H1 (cell line): Measurements from ENCODE around the gene C22orf42. TPM values are rescaled to one million over a fixed set of nuclear protein-coding genes. Genes with fewer than 3 reads are reported as not detected.

Experiments
- CTCF ChIA-PET: fragments of 300-600 bp; sonication (Branson Sonifier 250); formaldehyde crosslinking; loops from one replicate; lab custom pipeline; 2021; ENCODE audit not compliant: partially characterized antibody; lab: Charles Lee
- POLR2A ChIA-PET: fragments of 300-600 bp; sonication (Branson Sonifier 250); formaldehyde crosslinking; loops from one replicate; lab custom pipeline; 2021; ENCODE audit warnings: inconsistent platforms; ENCODE audit not compliant: partially characterized antibody; lab: Charles Lee
- DNase-seq, 2 experiments: peaks; one replicate each; pipeline versions ENCODE4 v3.0.0 to v3.0.0-alpha.2; 2010 to 2022; ENCODE audit warnings: low spot score in 2 of 2, low read depth in 1 of 2, mixed read lengths in 1 of 2
- FAIRE-seq: peaks from 2 replicates; lab custom pipeline; 2011; peaks lifted over from hg19 to GRCh38; lab: Jason Lieb, UNC
- H2AFZ ChIP-seq: 2 replicates; pipeline ENCODE4 v1.8.1; 2012; ENCODE audit warnings: low read length, inconsistent platforms
- H2AK5ac ChIP-seq: 2 replicates; pipeline ENCODE4 v1.6.1; 2013; ENCODE audit warnings: low read depth, low read length
- H2BK120ac ChIP-seq: replicated peaks from 2 replicates; pipeline ENCODE3; 2013; ENCODE audit warnings: low read depth, low read length, inconsistent platforms
- H2BK12ac ChIP-seq: 2 replicates; pipeline ENCODE4 v1.6.1; 2013; ENCODE audit warnings: low read depth, low read length
- H2BK15ac ChIP-seq: 2 replicates; pipeline ENCODE4 v1.6.1; 2013; ENCODE audit warnings: low read length
- H2BK20ac ChIP-seq: 2 replicates; pipeline ENCODE4 v1.6.1; 2013; ENCODE audit warnings: low read length
- H2BK5ac ChIP-seq: 2 replicates; pipeline ENCODE4 v1.6.1; 2013; ENCODE audit warnings: low read depth, low read length
- H3K14ac ChIP-seq: 2 replicates; pipeline ENCODE4 v1.6.1; 2013; ENCODE audit warnings: inconsistent platforms; ENCODE audit not compliant: insufficient read length
- H3K18ac ChIP-seq: 2 replicates; pipeline ENCODE4 v1.6.1; 2013; ENCODE audit warnings: low read length; ENCODE audit errors: extremely low read depth
- H3K23ac ChIP-seq: 2 replicates; pipeline ENCODE4 v1.6.1; 2013; ENCODE audit warnings: inconsistent platforms; ENCODE audit not compliant: insufficient read length
- H3K23me2 ChIP-seq: 2 replicates; pipeline ENCODE4 v1.6.1; 2013; ENCODE audit warnings: low read depth, low read length
- H3K27ac ChIP-seq: 2 replicates; pipeline ENCODE4 v1.6.1; 2011; ENCODE audit warnings: low read depth, low read length, inconsistent platforms
- H3K27me3 ChIP-seq, 4 experiments: replicated peaks in 1 of 4; 1 replicate in 1 of 4; 2 replicates in 3 of 4; pipeline versions ENCODE4 v1.6.1 to v1.8.1; 2011 to 2013; ENCODE audit warnings: low read length in 3 of 4, mild to moderate bottlenecking in 3 of 4, inconsistent platforms in 2 of 4, mixed read lengths in 2 of 4, moderate library complexity in 1 of 4; ENCODE audit not compliant: control insufficient read depth in 3 of 4, insufficient read depth in 3 of 4; ENCODE audit errors: extremely low read depth in 1 of 4
- H3K36me3 ChIP-seq, 4 experiments: 2 replicates each; pipeline versions ENCODE4 v1.6.1 to v1.8.1; 2011 to 2013; ENCODE audit warnings: mild to moderate bottlenecking in 4 of 4, low read length in 3 of 4, moderate library complexity in 2 of 4, control low read depth in 1 of 4, inconsistent platforms in 1 of 4; ENCODE audit not compliant: insufficient read depth in 4 of 4, control insufficient read depth in 2 of 4
- H3K4ac ChIP-seq: replicated peaks from 2 replicates; pipeline ENCODE3; 2013; ENCODE audit warnings: low read length, low read depth, mixed read lengths, inconsistent platforms; ENCODE audit not compliant: insufficient read length
- H3K4me1 ChIP-seq, 4 experiments: replicated peaks in 1 of 4; 1 replicate in 1 of 4; 2 replicates in 3 of 4; pipeline versions ENCODE4 v1.6.1 to v1.8.1; 2011 to 2013; ENCODE audit warnings: low read length in 3 of 4, inconsistent platforms in 2 of 4, mixed read lengths in 1 of 4; ENCODE audit not compliant: insufficient read depth in 4 of 4, control insufficient read depth in 3 of 4
- H3K4me2 ChIP-seq, 2 experiments: 2 replicates each; pipeline versions ENCODE4 v1.6.1 to v1.8.1; 2011 to 2013; ENCODE audit warnings: low read depth in 2 of 2, low read length in 2 of 2, control low read depth in 1 of 2, inconsistent platforms in 1 of 2, mild to moderate bottlenecking in 1 of 2; ENCODE audit not compliant: insufficient read depth in 1 of 2
- H3K4me3 ChIP-seq, 4 experiments: fragments of 200-600, 300-600 bp in 1 of 4; sonication (generic), shearing (Covaris generic), sonication (Bioruptor Twin) in 1 of 4; 2 replicates each; pipeline versions ENCODE4 v1.5.1 to v1.8.1; 2011 to 2016; ENCODE audit warnings: low read length in 4 of 4, low read depth in 3 of 4, control low read depth in 2 of 4, inconsistent platforms in 2 of 4, mild to moderate bottlenecking in 2 of 4, mixed read lengths in 1 of 4, moderate library complexity in 1 of 4; ENCODE audit not compliant: insufficient read depth in 2 of 4; ENCODE audit errors: extremely low read depth in 1 of 4
- H3K56ac ChIP-seq: replicated peaks from 2 replicates; pipeline ENCODE3; 2013; ENCODE audit warnings: low read depth, mild to moderate bottlenecking, mixed read lengths, low read length, inconsistent platforms; ENCODE audit not compliant: insufficient read length
- H3K79me1 ChIP-seq: 2 replicates; pipeline ENCODE4 v1.6.1; 2013; ENCODE audit warnings: low read depth, low read length, control low read depth
- H3K79me2 ChIP-seq, 2 experiments: 2 replicates each; pipeline versions ENCODE4 v1.6.1 to v1.8.1; 2012 to 2013; ENCODE audit warnings: low read length in 2 of 2, mild to moderate bottlenecking in 2 of 2, inconsistent platforms in 1 of 2; ENCODE audit not compliant: insufficient read depth in 2 of 2, control insufficient read depth in 1 of 2
- H3K9ac ChIP-seq, 4 experiments: replicated peaks in 1 of 4; 1 replicate in 1 of 4; 2 replicates in 3 of 4; pipeline versions ENCODE4 v1.6.1 to v1.8.1; 2011 to 2013; ENCODE audit warnings: low read depth in 3 of 4, low read length in 3 of 4, control low read depth in 2 of 4, mild to moderate bottlenecking in 2 of 4, moderate library complexity in 2 of 4, inconsistent platforms in 1 of 4; ENCODE audit errors: extremely low read depth in 1 of 4
- H3K9me3 ChIP-seq, 2 experiments: 2 replicates each; pipeline versions ENCODE4 v1.6.1 to v1.8.1; 2012 to 2013; ENCODE audit warnings: mild to moderate bottlenecking in 2 of 2, moderate library complexity in 2 of 2, control low read depth in 1 of 2, inconsistent platforms in 1 of 2, low read depth in 1 of 2, low read length in 1 of 2, mixed read lengths in 1 of 2; ENCODE audit not compliant: insufficient read depth in 2 of 2
- H4K20me1 ChIP-seq, 2 experiments: replicated peaks in 1 of 2; 2 replicates each; pipeline versions ENCODE3 to v1.8.1; 2011 to 2013; ENCODE audit warnings: inconsistent platforms in 2 of 2, low read length in 2 of 2, mild to moderate bottlenecking in 1 of 2; ENCODE audit not compliant: insufficient read depth in 2 of 2, control insufficient read depth in 1 of 2
- H4K5ac ChIP-seq: 2 replicates; pipeline ENCODE4 v1.6.1; 2013; ENCODE audit warnings: low read length, low read depth, mixed read lengths, inconsistent platforms; ENCODE audit not compliant: insufficient read length
- H4K8ac ChIP-seq: 2 replicates; pipeline ENCODE4 v1.8.0; 2013; ENCODE audit warnings: mild to moderate bottlenecking, moderate library complexity, low read length, inconsistent platforms; ENCODE audit not compliant: insufficient read depth; ENCODE audit errors: extremely low read depth
- H4K91ac ChIP-seq: replicated peaks from 2 replicates; pipeline ENCODE3; 2013; ENCODE audit warnings: low read length, mixed read lengths, inconsistent platforms; ENCODE audit not compliant: insufficient read length
- CEBPB ChIP-seq: IDR thresholded peaks from 2 replicates; pipeline ENCODE4 v1.6.1; 2012; ENCODE audit warnings: low read depth, low read length
- CREB1 ChIP-seq: IDR thresholded peaks from 2 replicates; pipeline ENCODE4 v1.6.1; 2012; ENCODE audit warnings: inconsistent platforms
- HDAC2 ChIP-seq, 2 experiments: fragments of 300-600 bp in 1 of 2; sonication (generic) in 1 of 2; IDR thresholded peaks; 2 replicates each; pipeline ENCODE4 v1.6.1; 2011 to 2012; ENCODE audit warnings: low read depth in 2 of 2, low read length in 2 of 2, mild to moderate bottlenecking in 2 of 2, moderate library complexity in 2 of 2, borderline replicate concordance in 1 of 2, inconsistent platforms in 1 of 2
- KDM1A ChIP-seq: fragments of 200-600, 300-600 bp; sonication (generic); IDR thresholded peaks from 2 replicates; pipeline ENCODE4 v1.7.1; 2016; ENCODE audit warnings: mild to moderate bottlenecking, low read length, borderline replicate concordance
- KDM5A ChIP-seq: fragments of 200-600 bp; IDR thresholded peaks from 2 replicates; pipeline ENCODE4 v1.7.1; 2012; ENCODE audit warnings: mild to moderate bottlenecking, low read length, inconsistent platforms, mixed read lengths
- MAX ChIP-seq: IDR thresholded peaks from 2 replicates; pipeline ENCODE4 v1.6.1; 2012; ENCODE audit warnings: inconsistent platforms
- RXRA ChIP-seq: IDR thresholded peaks from 2 replicates; pipeline ENCODE4 v1.6.1; 2011; ENCODE audit warnings: low read depth, mild to moderate bottlenecking, low read length, moderate library complexity; ENCODE audit not compliant: insufficient read depth
- SP4 ChIP-seq: IDR thresholded peaks from 2 replicates; pipeline ENCODE4 v1.6.1; 2012; ENCODE audit warnings: low read length, inconsistent platforms
- SRF ChIP-seq: IDR thresholded peaks from 2 replicates; pipeline ENCODE4 v1.6.1; 2011; ENCODE audit warnings: mild to moderate bottlenecking, low read depth, low read length, moderate library complexity
- TAF7 ChIP-seq: optimal IDR thresholded peaks from 2 replicates; pipeline ENCODE3; 2011; ENCODE audit warnings: low read depth, mild to moderate bottlenecking, inconsistent platforms, low read length, moderate library complexity, borderline replicate concordance
- ZNF274 ChIP-seq: IDR thresholded peaks from 2 replicates; pipeline ENCODE4 v1.7.0; 2012; ENCODE audit warnings: low read length, borderline replicate concordance; ENCODE audit errors: extremely low read depth
- WGBS, 2 experiments: shearing (Covaris generic) in 1 of 2; methylation state at CpG; one replicate each; pipeline versions ENCODE4 v1.1.6 to v1.1.7; 2013 to 2015; ENCODE audit warnings: low lambda C conversion rate in 2 of 2, mixed read lengths in 2 of 2, inconsistent platforms in 1 of 2, low coverage in 1 of 2, missing lambda C conversion rate in 1 of 2; ENCODE audit not compliant: insufficient replicate concordance in 2 of 2, insufficient coverage in 1 of 2, insufficient read length in 1 of 2; ENCODE audit errors: extremely low coverage in 1 of 2, missing lambda C conversion rate in 1 of 2; 5-methylcytosine and 5-hydroxymethylcytosine counted together
- polyA plus RNA-seq, 7 experiments: library from polyadenylated mRNA; depleted of rRNA in 3 of 7; stranded (reverse) in 5 of 7; unstranded in 2 of 7; fragments of >200 nt in 5 of 7; fragments of 200-250 nt in 2 of 7; gene quantifications; 1 replicate in 5 of 7; 2 replicates in 1 of 7; 4 replicates in 1 of 7; pipeline versions ENCODE4 v1.2.1 to v1.2.3, GENCODE V29; 2011 to 2013; ENCODE audit warnings: missing spikeins in 2 of 7, mixed read lengths in 2 of 7
- total RNA-seq: library from RNA; stranded (reverse); fragmentation: NEBNext Ultra II Directional; extraction: Animal tissue kit (Norgen Biotek cat#: 25700); gene quantifications from 2 replicates; pipeline ENCODE4 v1.2.1, GENCODE V29; 2021

The C22orf42 gene
- total and polyA plus RNA-seq, 2 of the 8 experiments (the other 6 are each of a cell fraction or from before 2014, with no cell fraction given): 0.50 TPM; not detected in 1

DNA sequence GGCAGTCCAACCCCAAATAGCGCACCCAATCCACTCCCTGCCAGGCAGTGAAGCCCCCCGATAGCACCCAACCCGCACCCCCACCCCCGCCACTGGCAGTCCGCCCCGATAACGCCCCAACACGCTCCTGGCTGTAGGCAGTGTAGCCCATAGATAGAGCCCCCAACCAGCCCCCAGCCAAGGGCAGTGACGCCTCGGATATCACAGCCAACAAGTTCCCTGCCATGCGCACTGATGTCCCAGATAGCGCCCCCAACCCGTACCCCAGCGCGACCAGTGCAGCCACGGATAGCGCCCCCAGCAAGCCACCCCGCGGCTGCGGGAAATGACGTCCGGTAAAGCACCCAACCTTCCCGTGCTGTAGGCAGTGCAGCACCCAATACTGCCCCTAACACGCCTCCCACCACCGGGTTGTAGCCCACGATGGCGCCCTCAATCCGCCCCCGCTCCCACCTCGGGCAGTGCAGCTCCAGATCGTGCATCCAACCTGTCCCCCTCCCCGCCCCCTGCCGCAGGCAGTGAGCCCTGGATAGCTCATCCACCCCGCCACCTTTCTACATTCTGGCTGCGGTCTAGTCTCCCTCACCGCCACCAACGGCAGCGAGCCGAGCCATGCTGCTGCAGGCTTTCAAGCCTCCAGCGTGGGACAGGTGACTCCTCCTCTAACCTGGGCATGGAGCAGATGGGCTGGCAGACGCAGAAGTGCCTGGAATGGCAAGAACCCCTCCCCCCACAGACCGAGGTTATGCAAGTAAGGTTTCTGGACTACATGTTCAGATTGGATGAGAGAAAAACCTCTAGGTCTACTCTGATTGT lies 45.1 kb upstream of the C22orf42 start:
- Histone ChIP-seq H4K8ac (no peak overlapping the region; the same call in 1 of the 2 replicates), H4K91ac (no peak overlapping the region), H3K23me2 (peaks cover 20% of the 10 kb centered on the region), H2BK5ac (no peak overlapping the region), H2BK15ac (0 out of 2 replicates have a peak overlapping the region, but pooled peaks have one; percentile 16), H2AK5ac (no peak overlapping the region), H3K79me1 (no peaks in the 10 kb centered on the region), H3K9me3 (no peaks in the 10 kb centered on the region), H3K79me2 (no peaks in the 10 kb centered on the region), H2BK20ac (no peak overlapping the region), H3K27me3 (peaks cover 19 to 47% (median 41%) of the 10 kb centered on the region in 4 experiments), H3K4me2 (peak overlapping the region; percentile 92 to 98), H4K20me1 (peaks cover 0 to 4% of the 10 kb centered on the region in 2 experiments), H2BK120ac (no peak overlapping the region), H3K36me3 (no peaks in the 10 kb centered on the region), H2AFZ (peak overlapping the region; percentile 80; the same call in 1 of the 2 replicates), H3K4me3 (peak overlapping the region; percentile 41 to 61 (median 52)), H3K23ac (no peak overlapping the region), H3K4ac (no peak overlapping the region), H3K14ac (no peak overlapping the region), H3K18ac (no peak overlapping the region; the same call in 1 of the 2 replicates), H4K5ac (no peak overlapping the region), H3K4me1 (peaks cover 0 to 32% (median 15%) of the 10 kb centered on the region in 4 experiments; a peak in 5 of 7 replicates), H3K9ac (no peak overlapping the region; a peak in 1 of 7 replicates), H3K27ac (no peak overlapping the region), H3K56ac (no peak overlapping the region), H2BK12ac (no peak overlapping the region; the same call in 1 of the 2 replicates)
- POLR2A ChIA-PET: no interaction called here
- FAIRE-seq (no peak), DNase-seq (peak in 1 of 2 experiments; percentile 71)
- CTCF ChIA-PET: interaction anchor here (0.7 to 2.8 kb wide), 7 partner anchors 15 to 1480 kb away, joined by 3 to 14 read pairs (median 3); no protein-coding TSS in a partner anchor
- 7% methylated on average over 37 of the region's 42 CpGs; no CpG with 5 or more reads in 1 of the 2 experiments for WGBS, 2 experiments
- no peak for TF ChIP-seq HDAC2 (IDR thresholded peaks at IDR 0.05; ENCODE audit: borderline replicate concordance in 1 of 2, low read depth in 2 of 2, low read length in 2 of 2)
- no peak for TF ChIP-seq KDM1A
- peak; percentile 34; the same call in 1 of the 2 replicates for TF ChIP-seq CREB1
- TF ChIP-seq KDM5A: no peak
- TF ChIP-seq TAF7: no peak
- no peak for TF ChIP-seq CEBPB
- no peak for TF ChIP-seq ZNF274
- 0 out of 2 replicates have a peak, but pooled peaks have one; percentile 46 for TF ChIP-seq MAX
- no peak for TF ChIP-seq SP4
- TF ChIP-seq SRF: no peak
- TF ChIP-seq RXRA: no peak
